HL-60 (cell line): ENCODE data around the gene NUP35.
A peak's percentile ranks its signal among the peaks of the same experiment; 100 is the strongest.

ENCODE experiments used
- DNase-seq, 2 experiments: peaks; one replicate each; pipeline ENCODE4 v3.0.0-alpha.2; 2010 to 2020; ENCODE audit warnings: low read depth in 1 of 2, low spot score in 1 of 2
- H3K27ac ChIP-seq: fragments of 250-450 bp; sonication (Bioruptor Pico); replicated peaks from 2 replicates; pipeline ENCODE4 v1.5.1; 2020; ENCODE audit warnings: mild to moderate bottlenecking, moderate library complexity
- H3K27me3 ChIP-seq: fragments of 250-450 bp; sonication (Bioruptor Pico); 2 replicates; pipeline ENCODE4 v1.5.1; 2021; ENCODE audit warnings: mild to moderate bottlenecking, moderate library complexity; ENCODE audit not compliant: insufficient read depth, poor library complexity, severe bottlenecking
- H3K4me3 ChIP-seq: replicated peaks from 2 replicates; pipeline ENCODE4 v1.5.1; 2011; ENCODE audit warnings: mild to moderate bottlenecking, control low read depth, low read length; ENCODE audit not compliant: insufficient read depth
- CTCF ChIP-seq: IDR thresholded peaks from one replicate; pipeline ENCODE4 v1.5.1; 2011; ENCODE audit warnings: low read length, control low read depth, inconsistent platforms; ENCODE audit not compliant: insufficient read depth
- GABPA ChIP-seq: IDR thresholded peaks from 2 replicates; pipeline ENCODE4 v1.6.1; 2012; ENCODE audit warnings: low read depth
- POLR2AphosphoS5 ChIP-seq: IDR thresholded peaks from 2 replicates; pipeline ENCODE4 v1.6.1; 2012; ENCODE audit warnings: low read depth
- REST ChIP-seq: IDR thresholded peaks from 2 replicates; pipeline ENCODE4 v1.6.1; 2012; ENCODE audit warnings: low read depth; ENCODE audit not compliant: insufficient replicate concordance
- SPI1 ChIP-seq: IDR thresholded peaks from 2 replicates; pipeline ENCODE4 v1.6.1; 2012; ENCODE audit warnings: low read depth, mild to moderate bottlenecking, borderline replicate concordance

Gene NUP35

GRCh38 chr2:183113630-183114029, 10.6 kb upstream of the NUP35 start:
- Histone ChIP-seq H3K27ac (no peak overlapping the region), H3K27me3 (no peaks in the 10 kb centered on the region), H3K4me3 (no peak overlapping the region)
- no peak for DNase-seq
- no peak for TF ChIP-seq CTCF
- no peak for TF ChIP-seq GABPA
- no peak for TF ChIP-seq REST
- TF ChIP-seq POLR2AphosphoS5: no peak
- no peak for TF ChIP-seq SPI1

- no peak for DNase-seq
- TF ChIP-seq SPI1 (no peak), POLR2AphosphoS5 (no peak), CTCF (no peak), REST (no peak), GABPA (no peak)
- Histone ChIP-seq H3K27ac (no peak overlapping the region), H3K27me3 (no peaks in the 10 kb centered on the region), H3K4me3 (no peak overlapping the region)
Observed at GRCh38 chr2:183117226-183117625, 7.0 kb upstream of the NUP35 start.

- TF ChIP-seq SPI1 (no peak), CTCF (no peak), GABPA (no peak)
Observed at GRCh38 chr2:183123117-183123958, 905 bp upstream of the NUP35 start.

GRCh38 chr2:183123959-183124221, 353 bp upstream of the NUP35 start:
- Histone ChIP-seq H3K27me3 (no peaks in the 10 kb centered on the region), H3K4me3 (peak overlapping the region; percentile 87), H3K27ac (peak overlapping the region; percentile 91)
- TF ChIP-seq GABPA (no peak), POLR2AphosphoS5 (no peak), CTCF (no peak), REST (no peak)
- DNase-seq: no peak

More at GRCh38 chr2:183123117-183123958, 905 bp upstream of the NUP35 start:
- Histone ChIP-seq H3K27me3 (no peaks in the 10 kb centered on the region), H3K4me3 (peak overlapping the region; percentile 87), H3K27ac (peak overlapping the region; percentile 91)
- DNase-seq: no peak
